ENCODE data around the gene VWF. TPM values are rescaled to one million over a fixed set of nuclear protein-coding genes. Genes with fewer than 3 reads are reported as not detected.

The VWF gene
- polyA plus RNA-seq, 1 donor (not counting 4 experiments of a cell fraction or from before 2014, with no cell fraction given), result 0.01 TPM

GRCh38 chr12:5912437-5913334 lies 211.8 kb downstream of the VWF start:
- no peaks in the 10 kb centered on the region for H3K79me2 ChIP-seq (ENCODE audit: control insufficient read depth, insufficient read depth, low read length)
- H3K4me3 ChIP-seq (ENCODE audit: control insufficient read depth in 2 of 3, extremely low read depth in 1 of 3, insufficient read depth in 2 of 3, low read depth in 1 of 3, low read length in 3 of 3), result no peak overlapping the region
- FAIRE-seq (no peak), DNase-seq (ENCODE audit: low read depth, low spot score) (no peak)
- no peaks in the 10 kb centered on the region for H4K20me1 ChIP-seq (ENCODE audit: control insufficient read depth, extremely low read depth, insufficient read depth, low read length)
- H3K9me1 ChIP-seq (ENCODE audit: control insufficient read depth, extremely low read depth, insufficient read depth, low read length), result no peaks in the 10 kb centered on the region
- H3K9ac ChIP-seq (ENCODE audit: control insufficient read depth, extremely low read depth, insufficient read depth, low read length), result no peak overlapping the region
- H3K27me3 ChIP-seq (ENCODE audit: control insufficient read depth, extremely low read depth, insufficient read depth, low read length), result no peaks in the 10 kb centered on the region
- no peaks in the 10 kb centered on the region for H3K9me3 ChIP-seq (ENCODE audit: control insufficient read depth, low read depth, low read length)
- no peak overlapping the region for H3K4me2 ChIP-seq (ENCODE audit: control insufficient read depth, extremely low read depth, insufficient read depth, low read depth, low read length)
- H2AFZ ChIP-seq (ENCODE audit: control insufficient read depth, low read length), result no peak overlapping the region
- no peaks in the 10 kb centered on the region for H3K4me1 ChIP-seq (ENCODE audit: control insufficient read depth, extremely low read depth, insufficient read depth, low read length)
- H3K36me3 ChIP-seq (ENCODE audit: control insufficient read depth in 2 of 2, extremely low read depth in 1 of 2, insufficient read depth in 2 of 2, low read length in 2 of 2), result no peaks in the 10 kb centered on the region
- no peak overlapping the region for H3K27ac ChIP-seq (ENCODE audit: control insufficient read depth, insufficient read depth, low read length)
- TF ChIP-seq, protein P1, sequence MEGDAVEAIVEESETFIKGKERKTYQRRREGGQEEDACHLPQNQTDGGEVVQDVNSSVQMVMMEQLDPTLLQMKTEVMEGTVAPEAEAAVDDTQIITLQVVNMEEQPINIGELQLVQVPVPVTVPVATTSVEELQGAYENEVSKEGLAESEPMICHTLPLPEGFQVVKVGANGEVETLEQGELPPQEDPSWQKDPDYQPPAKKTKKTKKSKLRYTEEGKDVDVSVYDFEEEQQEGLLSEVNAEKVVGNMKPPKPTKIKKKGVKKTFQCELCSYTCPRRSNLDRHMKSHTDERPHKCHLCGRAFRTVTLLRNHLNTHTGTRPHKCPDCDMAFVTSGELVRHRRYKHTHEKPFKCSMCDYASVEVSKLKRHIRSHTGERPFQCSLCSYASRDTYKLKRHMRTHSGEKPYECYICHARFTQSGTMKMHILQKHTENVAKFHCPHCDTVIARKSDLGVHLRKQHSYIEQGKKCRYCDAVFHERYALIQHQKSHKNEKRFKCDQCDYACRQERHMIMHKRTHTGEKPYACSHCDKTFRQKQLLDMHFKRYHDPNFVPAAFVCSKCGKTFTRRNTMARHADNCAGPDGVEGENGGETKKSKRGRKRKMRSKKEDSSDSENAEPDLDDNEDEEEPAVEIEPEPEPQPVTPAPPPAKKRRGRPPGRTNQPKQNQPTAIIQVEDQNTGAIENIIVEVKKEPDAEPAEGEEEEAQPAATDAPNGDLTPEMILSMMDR (optimal IDR thresholded peaks at IDR 0.05 in 1 of 3, IDR thresholded peaks at IDR 0.05 in 1 of 3, conservative IDR thresholded peaks at IDR 0.05 in 1 of 3; ENCODE audit: extremely low read depth in 1 of 3, insufficient read depth in 2 of 3, low read length in 3 of 3), result peak in 2 of 3 experiments; percentile 26 to 36
- no peak for TF ChIP-seq EZH2 (IDR thresholded peaks at IDR 0.05; ENCODE audit: low read length)
- dilution Hi-C loops (cut with MboI; ENCODE audit: extremely low pct_ligation_motif_present, low sequenced_read_pairs), result no loop called here

- H3K4me3 ChIP-seq (ENCODE audit: control insufficient read depth in 2 of 3, extremely low read depth in 1 of 3, insufficient read depth in 2 of 3, low read depth in 1 of 3, low read length in 3 of 3), result no peak overlapping the region
- H4K20me1 ChIP-seq (ENCODE audit: control insufficient read depth, extremely low read depth, insufficient read depth, low read length), result no peaks in the 10 kb centered on the region
- H3K36me3 ChIP-seq (ENCODE audit: control insufficient read depth in 2 of 2, extremely low read depth in 1 of 2, insufficient read depth in 2 of 2, low read length in 2 of 2), result no peaks in the 10 kb centered on the region
- H3K4me1 ChIP-seq (ENCODE audit: control insufficient read depth, extremely low read depth, insufficient read depth, low read length), result no peaks in the 10 kb centered on the region
- H3K27ac ChIP-seq (ENCODE audit: control insufficient read depth, insufficient read depth, low read length), result no peak overlapping the region
- no peaks in the 10 kb centered on the region for H3K79me2 ChIP-seq (ENCODE audit: control insufficient read depth, insufficient read depth, low read length)
- H3K9ac ChIP-seq (ENCODE audit: control insufficient read depth, extremely low read depth, insufficient read depth, low read length), result no peak overlapping the region
- H3K27me3 ChIP-seq (ENCODE audit: control insufficient read depth, extremely low read depth, insufficient read depth, low read length), result no peaks in the 10 kb centered on the region
- no peak for DNase-seq (ENCODE audit: low read depth, low spot score)
- no peaks in the 10 kb centered on the region for H3K9me3 ChIP-seq (ENCODE audit: control insufficient read depth, low read depth, low read length)
- no peak overlapping the region for H3K4me2 ChIP-seq (ENCODE audit: control insufficient read depth, extremely low read depth, insufficient read depth, low read depth, low read length)
- H2AFZ ChIP-seq (ENCODE audit: control insufficient read depth, low read length), result no peak overlapping the region
- dilution Hi-C loops (cut with MboI; ENCODE audit: extremely low pct_ligation_motif_present, low sequenced_read_pairs), result no loop called here
- TF ChIP-seq EZH2 (IDR thresholded peaks at IDR 0.05; ENCODE audit: low read length), result no peak
- TF ChIP-seq, protein P1 (optimal IDR thresholded peaks at IDR 0.05 in 1 of 3, IDR thresholded peaks at IDR 0.05 in 1 of 3, conservative IDR thresholded peaks at IDR 0.05 in 1 of 3; ENCODE audit: extremely low read depth in 1 of 3, insufficient read depth in 2 of 3, low read length in 3 of 3), result no peak
- no peaks in the 10 kb centered on the region for H3K9me1 ChIP-seq (ENCODE audit: control insufficient read depth, extremely low read depth, insufficient read depth, low read length)
- FAIRE-seq, result no peak
These were observed 212.5 kb downstream of the VWF start for GRCh38 chr12:5912011-5912410.
